ENCODE results near the gene SEMA4C.

DNA sequence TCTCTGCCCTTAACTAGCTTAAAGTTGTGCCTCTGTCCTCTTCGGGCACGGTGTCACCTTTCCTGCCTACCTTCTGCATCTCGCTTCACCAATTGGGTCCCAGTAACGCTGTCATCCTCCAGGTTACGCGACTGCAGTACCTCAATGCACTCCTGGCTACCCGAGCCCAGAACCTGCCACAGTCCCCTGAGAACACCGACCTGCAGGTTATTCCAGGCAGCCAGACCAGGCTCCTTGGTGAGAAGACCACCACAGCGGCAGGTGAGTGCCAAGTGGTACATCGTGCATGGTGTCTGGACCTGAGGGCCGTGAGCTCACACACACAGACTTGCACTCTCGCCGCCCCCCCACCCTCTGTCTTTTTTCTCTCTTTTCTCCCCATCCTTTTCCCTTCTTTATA lies 41.0 kb downstream of the SEMA4C start:
- TF ChIP-seq, protein P1, sequence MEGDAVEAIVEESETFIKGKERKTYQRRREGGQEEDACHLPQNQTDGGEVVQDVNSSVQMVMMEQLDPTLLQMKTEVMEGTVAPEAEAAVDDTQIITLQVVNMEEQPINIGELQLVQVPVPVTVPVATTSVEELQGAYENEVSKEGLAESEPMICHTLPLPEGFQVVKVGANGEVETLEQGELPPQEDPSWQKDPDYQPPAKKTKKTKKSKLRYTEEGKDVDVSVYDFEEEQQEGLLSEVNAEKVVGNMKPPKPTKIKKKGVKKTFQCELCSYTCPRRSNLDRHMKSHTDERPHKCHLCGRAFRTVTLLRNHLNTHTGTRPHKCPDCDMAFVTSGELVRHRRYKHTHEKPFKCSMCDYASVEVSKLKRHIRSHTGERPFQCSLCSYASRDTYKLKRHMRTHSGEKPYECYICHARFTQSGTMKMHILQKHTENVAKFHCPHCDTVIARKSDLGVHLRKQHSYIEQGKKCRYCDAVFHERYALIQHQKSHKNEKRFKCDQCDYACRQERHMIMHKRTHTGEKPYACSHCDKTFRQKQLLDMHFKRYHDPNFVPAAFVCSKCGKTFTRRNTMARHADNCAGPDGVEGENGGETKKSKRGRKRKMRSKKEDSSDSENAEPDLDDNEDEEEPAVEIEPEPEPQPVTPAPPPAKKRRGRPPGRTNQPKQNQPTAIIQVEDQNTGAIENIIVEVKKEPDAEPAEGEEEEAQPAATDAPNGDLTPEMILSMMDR (conservative IDR thresholded peaks at IDR 0.05; ENCODE audit: low read depth, low read length): no peak
- TF ChIP-seq RAD21 (IDR thresholded peaks at IDR 0.05; ENCODE audit: low read length): no peak
- TF ChIP-seq POLR2A (IDR thresholded peaks at IDR 0.05; ENCODE audit: low read depth, low read length): no peak
- no peak for TF ChIP-seq CEBPB (IDR thresholded peaks at IDR 0.05; ENCODE audit: low read depth, low read length)
- no peak for TF ChIP-seq MAFK (IDR thresholded peaks at IDR 0.05; ENCODE audit: low read depth, low read length)
- TF ChIP-seq RCOR1 (IDR thresholded peaks at IDR 0.05; ENCODE audit: insufficient replicate concordance, low read length): no peak
- TF ChIP-seq SMC3 (IDR thresholded peaks at IDR 0.05; ENCODE audit: low read depth, low read length): no peak
- no peak for TF ChIP-seq MXI1 (IDR thresholded peaks at IDR 0.05; ENCODE audit: borderline replicate concordance, low read depth, low read length)
- TF ChIP-seq, protein P2, sequence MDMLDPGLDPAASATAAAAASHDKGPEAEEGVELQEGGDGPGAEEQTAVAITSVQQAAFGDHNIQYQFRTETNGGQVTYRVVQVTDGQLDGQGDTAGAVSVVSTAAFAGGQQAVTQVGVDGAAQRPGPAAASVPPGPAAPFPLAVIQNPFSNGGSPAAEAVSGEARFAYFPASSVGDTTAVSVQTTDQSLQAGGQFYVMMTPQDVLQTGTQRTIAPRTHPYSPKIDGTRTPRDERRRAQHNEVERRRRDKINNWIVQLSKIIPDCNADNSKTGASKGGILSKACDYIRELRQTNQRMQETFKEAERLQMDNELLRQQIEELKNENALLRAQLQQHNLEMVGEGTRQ (IDR thresholded peaks at IDR 0.05; ENCODE audit: low read depth, low read length): no peak
